DND-41 (cell line): ENCODE results near the gene MGA.

Source experiments
- CTCF ChIP-seq: IDR thresholded peaks from 2 replicates; pipeline ENCODE4 v1.5.1; 2012; ENCODE audit warnings: borderline replicate concordance, low read length, moderate library complexity, mild to moderate bottlenecking; ENCODE audit not compliant: poor library complexity, severe bottlenecking; ENCODE audit errors: extremely low read depth
- EZH2 ChIP-seq: IDR thresholded peaks from 3 replicates; pipeline ENCODE4 v1.6.1; 2012; ENCODE audit warnings: borderline replicate concordance, low read depth, mild to moderate bottlenecking, moderate library complexity, low read length, inconsistent platforms; ENCODE audit not compliant: severe bottlenecking

GRCh38 chr15:41627203-41627602 is 33.0 kb upstream of the MGA start:
- no peak for TF ChIP-seq EZH2
- TF ChIP-seq CTCF: no peak
